ENCODE results near the gene COLEC11.

DNA sequence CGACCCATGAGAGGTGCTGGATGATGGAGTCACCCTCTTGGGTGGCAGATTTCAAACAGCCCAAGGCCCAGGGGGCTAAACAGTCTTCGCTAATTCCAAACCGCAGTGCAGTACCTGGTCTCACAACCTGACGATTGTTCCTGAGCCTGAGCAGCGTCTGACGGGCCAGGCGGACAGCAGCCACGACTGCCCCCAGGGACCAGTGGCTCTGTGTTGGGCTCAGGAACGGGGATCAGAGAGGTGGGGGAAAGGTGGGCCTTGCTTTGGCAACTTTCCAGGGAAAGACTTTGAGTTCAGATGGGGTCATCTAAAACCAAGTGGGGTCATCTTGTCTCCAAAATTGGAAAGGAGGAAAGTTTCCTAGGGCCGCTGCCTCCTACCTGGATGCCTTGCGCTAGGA is 492 bp downstream of the COLEC11 start:
- no peak for TF ChIP-seq CBX5 (IDR thresholded peaks at IDR 0.05; ENCODE audit: low read depth)
- TF ChIP-seq CEBPB (IDR thresholded peaks at IDR 0.05; ENCODE audit: borderline replicate concordance in 1 of 2, low read depth in 2 of 2, low read length in 2 of 2) = no peak
- TF ChIP-seq, protein P1, sequence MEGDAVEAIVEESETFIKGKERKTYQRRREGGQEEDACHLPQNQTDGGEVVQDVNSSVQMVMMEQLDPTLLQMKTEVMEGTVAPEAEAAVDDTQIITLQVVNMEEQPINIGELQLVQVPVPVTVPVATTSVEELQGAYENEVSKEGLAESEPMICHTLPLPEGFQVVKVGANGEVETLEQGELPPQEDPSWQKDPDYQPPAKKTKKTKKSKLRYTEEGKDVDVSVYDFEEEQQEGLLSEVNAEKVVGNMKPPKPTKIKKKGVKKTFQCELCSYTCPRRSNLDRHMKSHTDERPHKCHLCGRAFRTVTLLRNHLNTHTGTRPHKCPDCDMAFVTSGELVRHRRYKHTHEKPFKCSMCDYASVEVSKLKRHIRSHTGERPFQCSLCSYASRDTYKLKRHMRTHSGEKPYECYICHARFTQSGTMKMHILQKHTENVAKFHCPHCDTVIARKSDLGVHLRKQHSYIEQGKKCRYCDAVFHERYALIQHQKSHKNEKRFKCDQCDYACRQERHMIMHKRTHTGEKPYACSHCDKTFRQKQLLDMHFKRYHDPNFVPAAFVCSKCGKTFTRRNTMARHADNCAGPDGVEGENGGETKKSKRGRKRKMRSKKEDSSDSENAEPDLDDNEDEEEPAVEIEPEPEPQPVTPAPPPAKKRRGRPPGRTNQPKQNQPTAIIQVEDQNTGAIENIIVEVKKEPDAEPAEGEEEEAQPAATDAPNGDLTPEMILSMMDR (IDR thresholded peaks at IDR 0.05 in 2 of 3, conservative IDR thresholded peaks at IDR 0.05 in 1 of 3; ENCODE audit: control insufficient read depth in 2 of 3, extremely low read depth in 1 of 3, insufficient read depth in 1 of 3, low read depth in 3 of 3, low read length in 3 of 3) = no peak
- TF ChIP-seq, protein P2, sequence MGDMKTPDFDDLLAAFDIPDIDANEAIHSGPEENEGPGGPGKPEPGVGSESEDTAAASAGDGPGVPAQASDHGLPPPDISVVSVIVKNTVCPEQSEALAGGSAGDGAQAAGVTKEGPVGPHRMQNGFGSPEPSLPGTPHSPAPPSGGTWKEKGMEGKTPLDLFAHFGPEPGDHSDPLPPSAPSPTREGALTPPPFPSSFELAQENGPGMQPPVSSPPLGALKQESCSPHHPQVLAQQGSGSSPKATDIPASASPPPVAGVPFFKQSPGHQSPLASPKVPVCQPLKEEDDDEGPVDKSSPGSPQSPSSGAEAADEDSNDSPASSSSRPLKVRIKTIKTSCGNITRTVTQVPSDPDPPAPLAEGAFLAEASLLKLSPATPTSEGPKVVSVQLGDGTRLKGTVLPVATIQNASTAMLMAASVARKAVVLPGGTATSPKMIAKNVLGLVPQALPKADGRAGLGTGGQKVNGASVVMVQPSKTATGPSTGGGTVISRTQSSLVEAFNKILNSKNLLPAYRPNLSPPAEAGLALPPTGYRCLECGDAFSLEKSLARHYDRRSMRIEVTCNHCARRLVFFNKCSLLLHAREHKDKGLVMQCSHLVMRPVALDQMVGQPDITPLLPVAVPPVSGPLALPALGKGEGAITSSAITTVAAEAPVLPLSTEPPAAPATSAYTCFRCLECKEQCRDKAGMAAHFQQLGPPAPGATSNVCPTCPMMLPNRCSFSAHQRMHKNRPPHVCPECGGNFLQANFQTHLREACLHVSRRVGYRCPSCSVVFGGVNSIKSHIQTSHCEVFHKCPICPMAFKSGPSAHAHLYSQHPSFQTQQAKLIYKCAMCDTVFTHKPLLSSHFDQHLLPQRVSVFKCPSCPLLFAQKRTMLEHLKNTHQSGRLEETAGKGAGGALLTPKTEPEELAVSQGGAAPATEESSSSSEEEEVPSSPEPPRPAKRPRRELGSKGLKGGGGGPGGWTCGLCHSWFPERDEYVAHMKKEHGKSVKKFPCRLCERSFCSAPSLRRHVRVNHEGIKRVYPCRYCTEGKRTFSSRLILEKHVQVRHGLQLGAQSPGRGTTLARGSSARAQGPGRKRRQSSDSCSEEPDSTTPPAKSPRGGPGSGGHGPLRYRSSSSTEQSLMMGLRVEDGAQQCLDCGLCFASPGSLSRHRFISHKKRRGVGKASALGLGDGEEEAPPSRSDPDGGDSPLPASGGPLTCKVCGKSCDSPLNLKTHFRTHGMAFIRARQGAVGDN (IDR thresholded peaks at IDR 0.05) = no peak
- TF ChIP-seq NFYB (IDR thresholded peaks at IDR 0.05; ENCODE audit: insufficient read depth, low read depth, low read length) = no peak
- TF ChIP-seq RAD21 (IDR thresholded peaks at IDR 0.05; ENCODE audit: insufficient read depth, low read depth, low read length) = no peak
- TF ChIP-seq POLR2AphosphoS5 (IDR thresholded peaks at IDR 0.05; ENCODE audit: low read length) = no peak
- TF ChIP-seq, protein P3, sequence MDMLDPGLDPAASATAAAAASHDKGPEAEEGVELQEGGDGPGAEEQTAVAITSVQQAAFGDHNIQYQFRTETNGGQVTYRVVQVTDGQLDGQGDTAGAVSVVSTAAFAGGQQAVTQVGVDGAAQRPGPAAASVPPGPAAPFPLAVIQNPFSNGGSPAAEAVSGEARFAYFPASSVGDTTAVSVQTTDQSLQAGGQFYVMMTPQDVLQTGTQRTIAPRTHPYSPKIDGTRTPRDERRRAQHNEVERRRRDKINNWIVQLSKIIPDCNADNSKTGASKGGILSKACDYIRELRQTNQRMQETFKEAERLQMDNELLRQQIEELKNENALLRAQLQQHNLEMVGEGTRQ (IDR thresholded peaks at IDR 0.05; ENCODE audit: borderline replicate concordance, low read depth, low read length) = no peak
- no peak for TF ChIP-seq TAF1 (IDR thresholded peaks at IDR 0.05; ENCODE audit: borderline replicate concordance, low read depth, low read length)
- no peak for TF ChIP-seq NFXL1 (IDR thresholded peaks at IDR 0.05; ENCODE audit: borderline replicate concordance)
- no peak for TF ChIP-seq ESRRA (IDR thresholded peaks at IDR 0.05; ENCODE audit: low read length)
- TF ChIP-seq, protein P4, sequence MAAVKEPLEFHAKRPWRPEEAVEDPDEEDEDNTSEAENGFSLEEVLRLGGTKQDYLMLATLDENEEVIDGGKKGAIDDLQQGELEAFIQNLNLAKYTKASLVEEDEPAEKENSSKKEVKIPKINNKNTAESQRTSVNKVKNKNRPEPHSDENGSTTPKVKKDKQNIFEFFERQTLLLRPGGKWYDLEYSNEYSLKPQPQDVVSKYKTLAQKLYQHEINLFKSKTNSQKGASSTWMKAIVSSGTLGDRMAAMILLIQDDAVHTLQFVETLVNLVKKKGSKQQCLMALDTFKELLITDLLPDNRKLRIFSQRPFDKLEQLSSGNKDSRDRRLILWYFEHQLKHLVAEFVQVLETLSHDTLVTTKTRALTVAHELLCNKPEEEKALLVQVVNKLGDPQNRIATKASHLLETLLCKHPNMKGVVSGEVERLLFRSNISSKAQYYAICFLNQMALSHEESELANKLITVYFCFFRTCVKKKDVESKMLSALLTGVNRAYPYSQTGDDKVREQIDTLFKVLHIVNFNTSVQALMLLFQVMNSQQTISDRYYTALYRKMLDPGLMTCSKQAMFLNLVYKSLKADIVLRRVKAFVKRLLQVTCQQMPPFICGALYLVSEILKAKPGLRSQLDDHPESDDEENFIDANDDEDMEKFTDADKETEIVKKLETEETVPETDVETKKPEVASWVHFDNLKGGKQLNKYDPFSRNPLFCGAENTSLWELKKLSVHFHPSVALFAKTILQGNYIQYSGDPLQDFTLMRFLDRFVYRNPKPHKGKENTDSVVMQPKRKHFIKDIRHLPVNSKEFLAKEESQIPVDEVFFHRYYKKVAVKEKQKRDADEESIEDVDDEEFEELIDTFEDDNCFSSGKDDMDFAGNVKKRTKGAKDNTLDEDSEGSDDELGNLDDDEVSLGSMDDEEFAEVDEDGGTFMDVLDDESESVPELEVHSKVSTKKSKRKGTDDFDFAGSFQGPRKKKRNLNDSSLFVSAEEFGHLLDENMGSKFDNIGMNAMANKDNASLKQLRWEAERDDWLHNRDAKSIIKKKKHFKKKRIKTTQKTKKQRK (IDR thresholded peaks at IDR 0.05; ENCODE audit: low read depth, low read length) = no peak

Measured in GM12878 (cell line).